Keratinocyte (primary cell): ENCODE measurements around the gene TMPRSS13. TPM values are rescaled to one million over a fixed set of nuclear protein-coding genes. Genes with fewer than 3 reads are reported as not detected.

ENCODE experiments used
- DNase-seq: peaks from one replicate; pipeline ENCODE4 v3.0.0-alpha.2; 2011; ENCODE audit warnings: low read depth, missing footprints, low spot score
- FAIRE-seq: peaks from 2 replicates; lab custom pipeline; 2011; peaks lifted over from hg19 to GRCh38; lab: Jason Lieb, UNC
- H2AFZ ChIP-seq: 2 replicates; pipeline ENCODE4 v1.6.0; 2012; ENCODE audit warnings: low read length, control low read depth, inconsistent platforms; ENCODE audit not compliant: control insufficient read depth
- H3K27ac ChIP-seq: 2 replicates; pipeline ENCODE4 v1.5.1; 2011; ENCODE audit warnings: low read length; ENCODE audit not compliant: control insufficient read depth, insufficient read depth
- H3K27me3 ChIP-seq: 3 replicates; pipeline ENCODE4 v1.6.0; 2011; ENCODE audit warnings: low read length; ENCODE audit not compliant: control insufficient read depth, insufficient read depth; ENCODE audit errors: extremely low read depth
- H3K36me3 ChIP-seq, 2 experiments: 2 replicates in 1 of 2; 3 replicates in 1 of 2; pipeline ENCODE4 v1.5.1; 2011; ENCODE audit warnings: low read length in 2 of 2, mild to moderate bottlenecking in 1 of 2; ENCODE audit not compliant: control insufficient read depth in 2 of 2, insufficient read depth in 2 of 2; ENCODE audit errors: extremely low read depth in 1 of 2
- H3K4me1 ChIP-seq: 3 replicates; pipeline ENCODE4 v1.5.1; 2011; ENCODE audit warnings: low read length; ENCODE audit not compliant: control insufficient read depth, insufficient read depth; ENCODE audit errors: extremely low read depth
- H3K4me2 ChIP-seq: 3 replicates; pipeline ENCODE4 v1.6.0; 2011; ENCODE audit warnings: low read depth, low read length; ENCODE audit not compliant: control insufficient read depth, insufficient read depth; ENCODE audit errors: extremely low read depth
- H3K4me3 ChIP-seq, 3 experiments: fragments of 200-600 bp in 1 of 3; sonication (generic) in 1 of 3; 2 replicates in 2 of 3; 3 replicates in 1 of 3; pipeline ENCODE4 v1.5.1; 2011 to 2016; ENCODE audit warnings: low read length in 3 of 3, mild to moderate bottlenecking in 3 of 3, control low read depth in 2 of 3, inconsistent platforms in 1 of 3, low read depth in 1 of 3, mixed read lengths in 1 of 3, mixed run types in 1 of 3, moderate library complexity in 1 of 3; ENCODE audit not compliant: control insufficient read depth in 2 of 3, insufficient read depth in 2 of 3; ENCODE audit errors: extremely low read depth in 1 of 3
- H3K79me2 ChIP-seq: 2 replicates; pipeline ENCODE4 v1.6.0; 2012; ENCODE audit warnings: low read length; ENCODE audit not compliant: control insufficient read depth, insufficient read depth
- H3K9ac ChIP-seq: 3 replicates; pipeline ENCODE4 v1.6.0; 2011; ENCODE audit warnings: low read length; ENCODE audit not compliant: control insufficient read depth, insufficient read depth; ENCODE audit errors: extremely low read depth
- H3K9me1 ChIP-seq: 3 replicates; pipeline ENCODE4 v1.6.0; 2011; ENCODE audit warnings: low read length; ENCODE audit not compliant: control insufficient read depth, insufficient read depth; ENCODE audit errors: extremely low read depth
- H3K9me3 ChIP-seq: 2 replicates; pipeline ENCODE4 v1.5.1; 2012; ENCODE audit warnings: low read depth, low read length; ENCODE audit not compliant: control insufficient read depth
- H4K20me1 ChIP-seq: 3 replicates; pipeline ENCODE4 v1.6.0; 2011; ENCODE audit warnings: low read length; ENCODE audit not compliant: control insufficient read depth, insufficient read depth; ENCODE audit errors: extremely low read depth
- EZH2 ChIP-seq: IDR thresholded peaks from one replicate; pipeline ENCODE4 v1.6.1; 2012; ENCODE audit warnings: inconsistent platforms, mild to moderate bottlenecking, low read length, moderate library complexity
- dilution Hi-C: fragments of 300-500 bp; cut with MboI; formaldehyde crosslinking; loops from one replicate; pipeline ENCODE4 v1.7.0; 2020; ENCODE audit warnings: low sequenced_read_pairs; ENCODE audit not compliant: extremely low pct_ligation_motif_present
- polyA plus RNA-seq, 5 experiments: library from polyadenylated mRNA; depleted of rRNA in 3 of 5; stranded (reverse) in 3 of 5; stranded (forward) in 1 of 5; unstranded in 1 of 5; fragments of >200 nt; gene quantifications; 1 replicate in 1 of 5; 2 replicates in 3 of 5; 3 replicates in 1 of 5; pipeline versions ENCODE4 v1.2.1 to v1.2.3, GENCODE V29; 2011 to 2012; ENCODE audit warnings: missing spikeins in 2 of 5, low read depth in 1 of 5, low replicate concordance in 1 of 5
- TF ChIP-seq, protein P1 (sequence below), 3 experiments: IDR thresholded peaks in 1 of 3; conservative IDR thresholded peaks in 1 of 3; optimal IDR thresholded peaks in 1 of 3; 2 replicates in 2 of 3; 3 replicates in 1 of 3; pipeline versions ENCODE3 to v1.5.1; 2011; ENCODE audit warnings: low read length in 3 of 3, mild to moderate bottlenecking in 3 of 3, moderate library complexity in 2 of 3, control low read depth in 1 of 3, inconsistent platforms in 1 of 3; ENCODE audit not compliant: insufficient read depth in 2 of 3; ENCODE audit errors: extremely low read depth in 1 of 3

Gene TMPRSS13
- polyA plus RNA-seq, 1 donor (not counting 4 experiments of a cell fraction or from before 2014, with no cell fraction given) = 1.8 TPM

DNA sequence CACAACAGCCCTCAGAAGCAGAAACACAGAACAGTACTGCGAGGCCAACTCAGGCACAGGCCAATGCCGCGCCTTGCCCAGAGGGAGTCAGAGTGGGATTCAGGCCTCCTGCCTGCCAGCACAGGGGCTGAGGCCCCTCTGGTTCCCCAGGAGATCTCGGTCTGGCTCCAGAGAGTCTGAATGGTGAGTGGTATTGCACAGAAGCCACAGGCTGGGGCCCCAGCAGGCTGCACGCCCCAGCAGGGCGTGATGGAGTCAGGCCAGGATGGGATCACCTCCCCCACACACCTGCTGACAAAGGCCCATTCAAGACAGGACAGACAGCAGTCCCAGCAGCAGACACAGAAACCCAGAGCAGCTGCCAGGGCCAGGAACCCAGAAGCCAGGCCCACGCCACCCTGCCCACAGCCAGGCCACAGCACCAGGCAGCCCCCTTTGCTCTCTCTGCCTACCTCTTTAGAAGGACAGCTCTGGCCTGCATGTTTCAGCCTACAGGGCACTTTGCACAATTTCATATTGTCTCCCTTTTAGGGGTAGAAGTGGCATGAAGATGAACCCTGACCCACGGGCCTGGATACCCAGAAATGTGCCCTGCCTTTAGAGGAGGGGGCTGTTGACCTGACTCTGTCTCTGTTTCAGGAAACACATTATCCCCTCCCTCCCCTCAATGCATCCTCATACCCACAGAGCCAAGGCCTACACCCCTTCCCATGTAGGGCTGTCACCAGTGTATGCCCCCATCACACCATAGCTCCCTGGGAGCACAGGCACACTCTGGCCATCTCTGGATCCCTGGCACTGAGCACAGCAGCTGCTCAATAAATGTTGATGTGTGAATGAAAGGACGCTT lies 58.9 kb downstream of the TMPRSS13 start:
- DNase-seq (no peak), FAIRE-seq (no peak)
- TF ChIP-seq EZH2 = no peak
- no peaks in the 10 kb centered on the region for H3K36me3 ChIP-seq
- no peak overlapping the region for H2AFZ ChIP-seq
- no peak overlapping the region for H3K9ac ChIP-seq
- no peaks in the 10 kb centered on the region for H4K20me1 ChIP-seq
- H3K9me1 ChIP-seq = no peaks in the 10 kb centered on the region
- H3K4me1 ChIP-seq = no peaks in the 10 kb centered on the region
- H3K27ac ChIP-seq = no peak overlapping the region
- H3K9me3 ChIP-seq = no peaks in the 10 kb centered on the region
- H3K4me3 ChIP-seq = no peak overlapping the region
- peaks cover 35% of the 10 kb centered on the region for H3K27me3 ChIP-seq
- dilution Hi-C loops = no loop called here
- no peaks in the 10 kb centered on the region for H3K79me2 ChIP-seq
- H3K4me2 ChIP-seq = no peak overlapping the region

DNA sequence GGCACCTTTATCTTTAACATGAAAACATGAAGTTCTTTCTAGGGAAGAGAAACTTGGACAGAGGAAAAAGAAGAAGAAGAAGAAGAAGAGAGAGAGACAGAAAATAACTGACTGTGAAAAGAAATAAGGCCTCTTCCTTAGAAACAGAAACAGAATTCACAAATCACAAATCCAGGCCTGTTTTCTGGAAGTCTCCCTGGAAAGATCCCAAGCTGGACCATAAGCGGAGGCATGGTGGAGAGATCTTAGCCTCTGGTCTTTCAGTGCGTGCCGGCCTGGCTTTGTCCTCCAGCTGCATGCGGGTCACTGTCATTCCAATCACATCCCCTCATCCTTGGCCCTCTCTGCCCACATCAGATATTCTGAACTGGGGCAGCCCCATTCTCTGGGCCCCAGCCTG lies 59.6 kb downstream of the TMPRSS13 start:
- H3K9ac ChIP-seq = no peak overlapping the region
- DNase-seq = no peak
- peaks cover 28% of the 10 kb centered on the region for H3K27me3 ChIP-seq
- no peaks in the 10 kb centered on the region for H3K36me3 ChIP-seq
- dilution Hi-C loops = no loop called here
- no peak overlapping the region for H3K4me3 ChIP-seq
- H2AFZ ChIP-seq = no peak overlapping the region
- H3K4me1 ChIP-seq = no peaks in the 10 kb centered on the region
- H4K20me1 ChIP-seq = no peaks in the 10 kb centered on the region
- TF ChIP-seq, protein P1, sequence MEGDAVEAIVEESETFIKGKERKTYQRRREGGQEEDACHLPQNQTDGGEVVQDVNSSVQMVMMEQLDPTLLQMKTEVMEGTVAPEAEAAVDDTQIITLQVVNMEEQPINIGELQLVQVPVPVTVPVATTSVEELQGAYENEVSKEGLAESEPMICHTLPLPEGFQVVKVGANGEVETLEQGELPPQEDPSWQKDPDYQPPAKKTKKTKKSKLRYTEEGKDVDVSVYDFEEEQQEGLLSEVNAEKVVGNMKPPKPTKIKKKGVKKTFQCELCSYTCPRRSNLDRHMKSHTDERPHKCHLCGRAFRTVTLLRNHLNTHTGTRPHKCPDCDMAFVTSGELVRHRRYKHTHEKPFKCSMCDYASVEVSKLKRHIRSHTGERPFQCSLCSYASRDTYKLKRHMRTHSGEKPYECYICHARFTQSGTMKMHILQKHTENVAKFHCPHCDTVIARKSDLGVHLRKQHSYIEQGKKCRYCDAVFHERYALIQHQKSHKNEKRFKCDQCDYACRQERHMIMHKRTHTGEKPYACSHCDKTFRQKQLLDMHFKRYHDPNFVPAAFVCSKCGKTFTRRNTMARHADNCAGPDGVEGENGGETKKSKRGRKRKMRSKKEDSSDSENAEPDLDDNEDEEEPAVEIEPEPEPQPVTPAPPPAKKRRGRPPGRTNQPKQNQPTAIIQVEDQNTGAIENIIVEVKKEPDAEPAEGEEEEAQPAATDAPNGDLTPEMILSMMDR (optimal IDR thresholded peaks at IDR 0.05 in 1 of 3, IDR thresholded peaks at IDR 0.05 in 1 of 3, conservative IDR thresholded peaks at IDR 0.05 in 1 of 3; ENCODE audit: extremely low read depth in 1 of 3, insufficient read depth in 2 of 3, low read length in 3 of 3) = no peak
- no peak for TF ChIP-seq EZH2
- H3K4me2 ChIP-seq = no peak overlapping the region
- H3K27ac ChIP-seq = no peak overlapping the region
- H3K79me2 ChIP-seq = no peaks in the 10 kb centered on the region
- no peaks in the 10 kb centered on the region for H3K9me3 ChIP-seq
- H3K9me1 ChIP-seq = no peaks in the 10 kb centered on the region
- no peak for FAIRE-seq
